Kidney (tissue), 14 donors: ENCODE data around the gene ID2. TPM values are rescaled to one million over a fixed set of nuclear protein-coding genes. Genes with fewer than 3 reads are reported as not detected.

Source experiments
- DNase-seq, 5 donors: peaks; one replicate each; pipeline ENCODE4 v3.0.0-alpha.2; 2013 to 2020
- FAIRE-seq: peaks from 2 replicates; lab custom pipeline; 2012; peaks lifted over from hg19 to GRCh38; lab: Jason Lieb, UNC
- H3K27ac ChIP-seq, 2 donors: one replicate each; pipeline ENCODE4 v1.7.0; 2013; ENCODE audit warnings: low read depth in 2 of 2, low read length in 2 of 2, inconsistent platforms in 1 of 2
- H3K27me3 ChIP-seq: one replicate; pipeline ENCODE4 v1.7.1; 2013; ENCODE audit warnings: low read length, inconsistent platforms; ENCODE audit not compliant: control insufficient read depth, insufficient read depth
- H3K36me3 ChIP-seq, 3 donors: one replicate each; pipeline versions ENCODE4 v1.7.0 to v1.7.1; 2013; ENCODE audit warnings: low read length in 3 of 3, control low read depth in 1 of 3, inconsistent platforms in 1 of 3; ENCODE audit not compliant: insufficient read depth in 3 of 3, control insufficient read depth in 2 of 3
- H3K4me1 ChIP-seq, 3 donors: one replicate each; pipeline versions ENCODE4 v1.7.0 to v1.7.1; 2013; ENCODE audit warnings: low read length in 3 of 3, inconsistent platforms in 1 of 3, low read depth in 1 of 3; ENCODE audit not compliant: control insufficient read depth in 2 of 3, insufficient read depth in 2 of 3
- H3K4me3 ChIP-seq, 3 donors: one replicate each; pipeline versions ENCODE4 v1.7.0 to v1.8.1; 2013; ENCODE audit warnings: low read length in 3 of 3, control low read depth in 1 of 3, inconsistent platforms in 1 of 3
- H3K9ac ChIP-seq, 3 donors: one replicate each; pipeline versions ENCODE4 v1.7.0 to v1.7.1; 2013; ENCODE audit warnings: low read length in 3 of 3, control low read depth in 1 of 3, inconsistent platforms in 1 of 3
- H3K9me3 ChIP-seq, 3 donors: one replicate each; pipeline versions ENCODE4 v1.7.0 to v1.7.1; 2013; ENCODE audit warnings: low read length in 3 of 3, control low read depth in 1 of 3, inconsistent platforms in 1 of 3; ENCODE audit not compliant: control insufficient read depth in 2 of 3, insufficient read depth in 1 of 3
- CTCF ChIP-seq: IDR thresholded peaks from 3 replicates; pipeline ENCODE4 v1.5.1; 2012; ENCODE audit warnings: mild to moderate bottlenecking, moderate library complexity, borderline replicate concordance; ENCODE audit not compliant: insufficient read depth; ENCODE audit errors: extremely low read depth
- intact Hi-C: fragments of 100-400 bp; cut with DNase I; formaldehyde crosslinking; loops from one replicate; pipeline ENCODE4 v1.11.1; 2022
- polyA plus RNA-seq: library from polyadenylated mRNA; stranded (reverse); fragments of 350-450 nt; fragmentation: Illumina TruSeq; extraction: RNeasy Lipid Tissue Mini Kit (QIAGEN cat#74804); gene quantifications from one replicate; pipeline ENCODE4 v1.2.3, GENCODE V29; 2014; ENCODE audit warnings: low read depth, low replicate concordance; ENCODE audit not compliant: insufficient read depth
- total RNA-seq: library from RNA; stranded (reverse); fragmentation: NEBNext Ultra II Directional; extraction: Animal tissue kit (Norgen Biotek cat#: 25700); gene quantifications from one replicate; pipeline ENCODE4 v1.2.1, GENCODE V29; 2021
- donor health status: control.
- donor health status: control.
- donor health status: control.
- donor health status: control.
- donor health status: control.
- donor health status: DM: yes; HTN: yes; CAD: no.
- donor health status: Normal renal cell carcinoma (clear cell type).

Gene ID2
- total and polyA plus RNA-seq, 2 donors from 2014 or later: 74.6 to 113 TPM

GRCh38 chr2:8684878-8685696 lies 3.2 kb downstream of the ID2 start:
- peaks cover under 1 to 5% (median 2%) of the 10 kb centered on the region in 3 donors for H3K4me1 ChIP-seq
- no peaks in the 10 kb centered on the region for H3K27me3 ChIP-seq
- TF ChIP-seq CTCF: no peak
- H3K9ac ChIP-seq: peak overlapping the region; percentile 50 to 81 (median 60)
- peak overlapping the region; percentile 62 to 95 (median 88) for H3K4me3 ChIP-seq
- peak overlapping the region; percentile 84 to 88 for H3K27ac ChIP-seq
- no peak for FAIRE-seq
- H3K36me3 ChIP-seq: no peaks in the 10 kb centered on the region
- DNase-seq: peak; percentile 75 to 94 (median 80)
- intact Hi-C loops: loop anchor here (10.0 kb wide), 1 partner anchor 960 kb away; no protein-coding TSS in a partner anchor
- no peaks in the 10 kb centered on the region for H3K9me3 ChIP-seq

- Histone ChIP-seq H3K9ac (peak overlapping the region in 1 of 3 donors; percentile 49), H3K9me3 (no peaks in the 10 kb centered on the region), H3K27me3 (no peaks in the 10 kb centered on the region), H3K4me3 (peak overlapping the region in 2 of 3 donors; percentile 14 to 88), H3K27ac (peak overlapping the region; percentile 84 to 88), H3K4me1 (peaks cover 0 to 2% (median under 1%) of the 10 kb centered on the region in 3 donors), H3K36me3 (no peaks in the 10 kb centered on the region)
- TF ChIP-seq CTCF: peak; percentile 95
- FAIRE-seq: no peak
- peak; percentile 84 to 90 (median 90) for DNase-seq
- intact Hi-C loops: loop anchor here (10.0 kb wide), 1 partner anchor 961 kb away; no protein-coding TSS in a partner anchor
Observed at GRCh38 chr2:8685697-8686358, 4.0 kb downstream of the ID2 start.

- H3K27me3 ChIP-seq: no peaks in the 10 kb centered on the region
- H3K9me3 ChIP-seq: no peaks in the 10 kb centered on the region
- no peak overlapping the region for H3K4me3 ChIP-seq
- TF ChIP-seq CTCF: no peak
- no peak for DNase-seq
- intact Hi-C loops: loop anchor here (10.0 kb wide), 1 partner anchor 1257 kb away; no protein-coding TSS in a partner anchor
- H3K36me3 ChIP-seq: no peaks in the 10 kb centered on the region
- H3K9ac ChIP-seq: no peak overlapping the region
- peaks cover 0 to 6% (median 0%) of the 10 kb centered on the region in 3 donors for H3K4me1 ChIP-seq
- FAIRE-seq: no peak
- H3K27ac ChIP-seq: no peak overlapping the region
Observed at GRCh38 chr2:8691859-8692437, 10.1 kb downstream of the ID2 start.
